ENCODE data around the gene PPHLN1. TPM values are rescaled to one million over a fixed set of nuclear protein-coding genes. Genes with fewer than 3 reads are reported as not detected.

PPHLN1 gene
- total RNA-seq, 4 donors from 2014 or later = 63.2 to 175 (median 68.1) TPM

- H3K27me3 ChIP-seq = no peaks in the 10 kb centered on the region
- DNase-seq = peak in 2 of 3 donors; percentile 41 to 60
- TF ChIP-seq CTCF (IDR thresholded peaks at IDR 0.05) (no peak), POLR2A (IDR thresholded peaks at IDR 0.05) (no peak)
- H3K36me3 ChIP-seq = no peaks in the 10 kb centered on the region
- no peaks in the 10 kb centered on the region for H3K9me3 ChIP-seq
- H3K27ac ChIP-seq = peak overlapping the region; percentile 77 to 91 (median 80)
- peaks cover 0 to 5% (median 2%) of the 10 kb centered on the region in 4 donors for H3K4me1 ChIP-seq
- H3K4me3 ChIP-seq = peak overlapping the region; percentile 58 to 86 (median 82)
Measured at GRCh38 chr12:42483521-42483790, 157.5 kb downstream of the PPHLN1 start.

GRCh38 chr12:42484996-42485395 is 159.0 kb downstream of the PPHLN1 start:
- Histone ChIP-seq H3K4me3 (no peak overlapping the region), H3K4me1 (peaks cover 0 to 5% (median 2%) of the 10 kb centered on the region in 4 donors), H3K27me3 (no peaks in the 10 kb centered on the region), H3K9me3 (no peaks in the 10 kb centered on the region), H3K27ac (no peak overlapping the region), H3K36me3 (no peaks in the 10 kb centered on the region)
- TF ChIP-seq POLR2A (IDR thresholded peaks at IDR 0.05) = no peak
- TF ChIP-seq CTCF (IDR thresholded peaks at IDR 0.05) = no peak
- no peak for DNase-seq

- TF ChIP-seq CTCF (IDR thresholded peaks at IDR 0.05) = no peak
- no peak for TF ChIP-seq POLR2A (IDR thresholded peaks at IDR 0.05)
- no peak for DNase-seq
- Histone ChIP-seq H3K9me3 (no peaks in the 10 kb centered on the region), H3K36me3 (no peaks in the 10 kb centered on the region), H3K27me3 (no peaks in the 10 kb centered on the region), H3K4me3 (no peak overlapping the region), H3K27ac (no peak overlapping the region), H3K4me1 (peaks cover 0 to 5% (median 2%) of the 10 kb centered on the region in 4 donors)
Measured at GRCh38 chr12:42485823-42486222, 159.9 kb downstream of the PPHLN1 start.

GRCh38 chr12:42486407-42486806 is 160.4 kb downstream of the PPHLN1 start:
- Histone ChIP-seq H3K4me1 (peaks cover 0 to 5% (median 2%) of the 10 kb centered on the region in 4 donors), H3K27ac (no peak overlapping the region), H3K36me3 (no peaks in the 10 kb centered on the region), H3K4me3 (no peak overlapping the region), H3K27me3 (no peaks in the 10 kb centered on the region), H3K9me3 (no peaks in the 10 kb centered on the region)
- no peak for DNase-seq
- TF ChIP-seq POLR2A (IDR thresholded peaks at IDR 0.05) = no peak
- TF ChIP-seq CTCF (IDR thresholded peaks at IDR 0.05) = no peak

- TF ChIP-seq CTCF (IDR thresholded peaks at IDR 0.05) (no peak), POLR2A (IDR thresholded peaks at IDR 0.05) (no peak)
- no peaks in the 10 kb centered on the region for H3K36me3 ChIP-seq
- DNase-seq = no peak
- H3K4me1 ChIP-seq = no peaks in the 10 kb centered on the region
- no peaks in the 10 kb centered on the region for H3K9me3 ChIP-seq
- H3K27me3 ChIP-seq = no peaks in the 10 kb centered on the region
- no peak overlapping the region for H3K4me3 ChIP-seq
- no peak overlapping the region for H3K27ac ChIP-seq
Measured at GRCh38 chr12:42490261-42490842, 164.4 kb downstream of the PPHLN1 start.

Small RNAs within 50 kb of the gene (small RNA-seq; reads per million reads assigned to genes)
- 0 reads per million in 2 donors for gene MIR7851
- 0 reads per million in 2 donors for gene RF00019
- gene RF00090 = 0 reads per million in 2 donors
- 0 reads per million in 2 donors for gene RNU6-249P

Other genes with a start within 250 kb of the PPHLN1 start
- 10 to 100 TPM in 2 of 4 donors, 1 to 10 TPM in 2; 7.4 to 14.7 (median 10.7) TPM for gene GXYLT1, start 181.3 kb upstream of the PPHLN1 start, total RNA-seq
- gene YAF2, start 87.9 kb upstream of the PPHLN1 start, total RNA-seq = 10 to 100 TPM; 22.9 to 89.1 (median 42.9) TPM
- 10 to 100 TPM in 3 of 4 donors, 1 to 10 TPM in 1; 9.1 to 18.7 (median 12.2) TPM for gene ZCRB1, start 73 bp upstream of the PPHLN1 start, total RNA-seq

All from Peyer's patch (tissue), 4 donors.